Measurements from ENCODE around the gene BTG2.
"Not testable (repeated sequence)": the region's sequence is repeated elsewhere in the genome, so short reads cannot be mapped to it uniquely, and the experiment has no call there.

BTG2 gene

GRCh38 chr1:203311368-203312301 is 6.3 kb downstream of the BTG2 start:
- peaks cover 39 to 47% of the 10 kb centered on the region in 2 experiments for H3K4me1 ChIP-seq (ENCODE audit: control insufficient read depth in 1 of 2, insufficient read depth in 1 of 2, low read depth in 1 of 2, low read length in 1 of 2)
- TF ChIP-seq, protein P1, sequence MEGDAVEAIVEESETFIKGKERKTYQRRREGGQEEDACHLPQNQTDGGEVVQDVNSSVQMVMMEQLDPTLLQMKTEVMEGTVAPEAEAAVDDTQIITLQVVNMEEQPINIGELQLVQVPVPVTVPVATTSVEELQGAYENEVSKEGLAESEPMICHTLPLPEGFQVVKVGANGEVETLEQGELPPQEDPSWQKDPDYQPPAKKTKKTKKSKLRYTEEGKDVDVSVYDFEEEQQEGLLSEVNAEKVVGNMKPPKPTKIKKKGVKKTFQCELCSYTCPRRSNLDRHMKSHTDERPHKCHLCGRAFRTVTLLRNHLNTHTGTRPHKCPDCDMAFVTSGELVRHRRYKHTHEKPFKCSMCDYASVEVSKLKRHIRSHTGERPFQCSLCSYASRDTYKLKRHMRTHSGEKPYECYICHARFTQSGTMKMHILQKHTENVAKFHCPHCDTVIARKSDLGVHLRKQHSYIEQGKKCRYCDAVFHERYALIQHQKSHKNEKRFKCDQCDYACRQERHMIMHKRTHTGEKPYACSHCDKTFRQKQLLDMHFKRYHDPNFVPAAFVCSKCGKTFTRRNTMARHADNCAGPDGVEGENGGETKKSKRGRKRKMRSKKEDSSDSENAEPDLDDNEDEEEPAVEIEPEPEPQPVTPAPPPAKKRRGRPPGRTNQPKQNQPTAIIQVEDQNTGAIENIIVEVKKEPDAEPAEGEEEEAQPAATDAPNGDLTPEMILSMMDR (IDR thresholded peaks at IDR 0.05), result no peak
- H3K36me3 ChIP-seq, result peaks cover 51% of the 10 kb centered on the region

GRCh38 chr1:203314025-203314759 is 8.9 kb downstream of the BTG2 start:
- H3K4me1 ChIP-seq (ENCODE audit: control insufficient read depth in 1 of 2, insufficient read depth in 1 of 2, low read depth in 1 of 2, low read length in 1 of 2), result peaks cover 13 to 24% of the 10 kb centered on the region in 2 experiments
- not testable (repeated sequence) for H3K9me3 ChIP-seq; H3K4me3 ChIP-seq (ENCODE audit: low read depth in 1 of 2, low read length in 1 of 2); H3K27ac ChIP-seq; H3K27me3 ChIP-seq
- peaks cover 25% of the 10 kb centered on the region for H3K36me3 ChIP-seq

More at GRCh38 chr1:203311368-203312301, 6.3 kb downstream of the BTG2 start:
- Histone ChIP-seq H3K27ac (peak overlapping the region; percentile 100), H3K4me3 (ENCODE audit: low read depth in 1 of 2, low read length in 1 of 2) (no peak overlapping the region), H3K27me3 (no peaks in the 10 kb centered on the region), H3K9me3 (no peaks in the 10 kb centered on the region)

DNA sequence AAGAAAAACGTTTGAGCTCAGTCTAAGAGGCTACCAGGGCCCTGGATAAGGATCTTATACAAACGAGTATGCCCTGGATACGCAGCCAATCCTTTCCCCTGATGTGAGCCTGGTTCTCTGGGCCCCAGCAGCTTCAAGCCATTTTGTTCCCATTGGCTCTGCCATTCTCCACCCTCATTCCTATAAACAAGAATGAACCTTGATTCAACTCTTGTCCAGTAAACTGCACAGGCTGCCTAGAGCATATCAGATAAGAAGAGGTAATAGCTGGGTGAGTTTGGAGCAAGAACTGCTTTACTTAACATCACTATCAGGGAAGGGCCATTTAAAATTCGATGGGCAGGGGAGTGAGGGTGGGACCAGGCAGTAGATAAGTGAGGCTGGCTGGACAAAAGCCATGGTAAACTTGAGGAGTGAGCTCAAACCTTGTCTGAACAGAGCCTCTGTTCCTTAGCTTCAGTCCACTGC is 11.3 kb downstream of the BTG2 start:
- Histone ChIP-seq H3K36me3 (peaks cover 2% of the 10 kb centered on the region), H3K4me1 (ENCODE audit: control insufficient read depth in 1 of 2, insufficient read depth in 1 of 2, low read depth in 1 of 2, low read length in 1 of 2) (peaks cover 16 to 20% of the 10 kb centered on the region in 2 experiments), H3K4me3 (ENCODE audit: low read depth in 1 of 2, low read length in 1 of 2) (no peak overlapping the region), H3K9me3 (no peaks in the 10 kb centered on the region), H3K27me3 (no peaks in the 10 kb centered on the region), H3K27ac (no peak overlapping the region)
- TF ChIP-seq, protein P1 (IDR thresholded peaks at IDR 0.05), result no peak

- Histone ChIP-seq H3K27ac (no peak overlapping the region), H3K4me1 (ENCODE audit: control insufficient read depth in 1 of 2, insufficient read depth in 1 of 2, low read depth in 1 of 2, low read length in 1 of 2) (peaks cover 26 to 30% of the 10 kb centered on the region in 2 experiments), H3K9me3 (no peaks in the 10 kb centered on the region), H3K36me3 (no peaks in the 10 kb centered on the region), H3K27me3 (no peaks in the 10 kb centered on the region), H3K4me3 (ENCODE audit: low read depth in 1 of 2, low read length in 1 of 2) (no peak overlapping the region)
- TF ChIP-seq, protein P1 (IDR thresholded peaks at IDR 0.05), result no peak
Observed at GRCh38 chr1:203317429-203318228, 12.3 kb downstream of the BTG2 start.

- no peaks in the 10 kb centered on the region for H3K27me3 ChIP-seq
- no peaks in the 10 kb centered on the region for H3K36me3 ChIP-seq
- TF ChIP-seq, protein P1 (IDR thresholded peaks at IDR 0.05), result no peak
- H3K9me3 ChIP-seq, result no peaks in the 10 kb centered on the region
- H3K4me1 ChIP-seq (ENCODE audit: control insufficient read depth in 1 of 2, insufficient read depth in 1 of 2, low read depth in 1 of 2, low read length in 1 of 2), result peaks cover 31 to 35% of the 10 kb centered on the region in 2 experiments
- no peak overlapping the region for H3K4me3 ChIP-seq (ENCODE audit: low read depth in 1 of 2, low read length in 1 of 2)
- H3K27ac ChIP-seq, result no peak overlapping the region
Observed at GRCh38 chr1:203318229-203318517, 12.9 kb downstream of the BTG2 start.

Data from neutrophil (primary cell).